GM18505 (cell line): ENCODE results near the gene UGT2A3.
"Not testable (repeated sequence)": the region's sequence is repeated elsewhere in the genome, so short reads cannot be mapped to it uniquely, and the experiment has no call there.

Source experiments
- ATAC-seq: cut with Tn5 transposase; IDR thresholded peaks from one replicate; pipeline ENCODE4 v1.9.1; 2021; ENCODE audit not compliant: unreplicated experiment
- POLR2A ChIP-seq: IDR thresholded peaks from 4 replicates; pipeline ENCODE4 v1.6.1; 2011; ENCODE audit warnings: borderline replicate concordance; ENCODE audit not compliant: insufficient read depth, insufficient read length; ENCODE audit errors: extremely low read depth

The UGT2A3 gene

GRCh38 chr4:68950033-68950432 lies 1.6 kb downstream of the UGT2A3 start:
- ATAC-seq: no peak
- TF ChIP-seq POLR2A: no peak

- ATAC-seq: no peak
- no peak for TF ChIP-seq POLR2A
Measured at GRCh38 chr4:68948985-68949384, 2.6 kb downstream of the UGT2A3 start.

- ATAC-seq: no peak
- TF ChIP-seq POLR2A: no peak
Measured at GRCh38 chr4:68948044-68948743, 3.4 kb downstream of the UGT2A3 start.

GRCh38 chr4:68929076-68929737 lies 22.4 kb downstream of the UGT2A3 start:
- TF ChIP-seq POLR2A: no peak
- ATAC-seq: no peak

GRCh38 chr4:68927165-68927564 lies 24.4 kb downstream of the UGT2A3 start:
- no peak for TF ChIP-seq POLR2A
- no peak for ATAC-seq

- ATAC-seq: not testable (repeated sequence)
Measured at GRCh38 chr4:68922202-68922601, 29.4 kb downstream of the UGT2A3 start.

- no peak for ATAC-seq
Measured at GRCh38 chr4:68921051-68921450, 30.6 kb downstream of the UGT2A3 start.

GRCh38 chr4:68917016-68917415 lies 34.6 kb downstream of the UGT2A3 start:
- TF ChIP-seq POLR2A: no peak
- no peak for ATAC-seq

More at GRCh38 chr4:68921051-68921450, 30.6 kb downstream of the UGT2A3 start:
- no peak for TF ChIP-seq POLR2A

GRCh38 chr4:68912807-68913206 lies 38.8 kb downstream of the UGT2A3 start:
- no peak for ATAC-seq
- no peak for TF ChIP-seq POLR2A

- no peak for ATAC-seq
- TF ChIP-seq POLR2A: no peak
Measured at GRCh38 chr4:68909385-68909784, 42.2 kb downstream of the UGT2A3 start.

- TF ChIP-seq POLR2A: no peak
Measured at GRCh38 chr4:68907788-68908700, 43.6 kb downstream of the UGT2A3 start.

GRCh38 chr4:68907245-68907644 lies 44.4 kb downstream of the UGT2A3 start:
- ATAC-seq: no peak
- TF ChIP-seq POLR2A: no peak

More at GRCh38 chr4:68907788-68908700, 43.6 kb downstream of the UGT2A3 start:
- ATAC-seq: no peak

- no peak for ATAC-seq
- no peak for TF ChIP-seq POLR2A
Measured at GRCh38 chr4:68906780-68907137, 44.8 kb downstream of the UGT2A3 start.
